ENCODE results near the gene SNX21.
"Not testable (repeated sequence)": the region's sequence is repeated elsewhere in the genome, so short reads cannot be mapped to it uniquely, and the experiment has no call there.

SNX21 gene

DNA sequence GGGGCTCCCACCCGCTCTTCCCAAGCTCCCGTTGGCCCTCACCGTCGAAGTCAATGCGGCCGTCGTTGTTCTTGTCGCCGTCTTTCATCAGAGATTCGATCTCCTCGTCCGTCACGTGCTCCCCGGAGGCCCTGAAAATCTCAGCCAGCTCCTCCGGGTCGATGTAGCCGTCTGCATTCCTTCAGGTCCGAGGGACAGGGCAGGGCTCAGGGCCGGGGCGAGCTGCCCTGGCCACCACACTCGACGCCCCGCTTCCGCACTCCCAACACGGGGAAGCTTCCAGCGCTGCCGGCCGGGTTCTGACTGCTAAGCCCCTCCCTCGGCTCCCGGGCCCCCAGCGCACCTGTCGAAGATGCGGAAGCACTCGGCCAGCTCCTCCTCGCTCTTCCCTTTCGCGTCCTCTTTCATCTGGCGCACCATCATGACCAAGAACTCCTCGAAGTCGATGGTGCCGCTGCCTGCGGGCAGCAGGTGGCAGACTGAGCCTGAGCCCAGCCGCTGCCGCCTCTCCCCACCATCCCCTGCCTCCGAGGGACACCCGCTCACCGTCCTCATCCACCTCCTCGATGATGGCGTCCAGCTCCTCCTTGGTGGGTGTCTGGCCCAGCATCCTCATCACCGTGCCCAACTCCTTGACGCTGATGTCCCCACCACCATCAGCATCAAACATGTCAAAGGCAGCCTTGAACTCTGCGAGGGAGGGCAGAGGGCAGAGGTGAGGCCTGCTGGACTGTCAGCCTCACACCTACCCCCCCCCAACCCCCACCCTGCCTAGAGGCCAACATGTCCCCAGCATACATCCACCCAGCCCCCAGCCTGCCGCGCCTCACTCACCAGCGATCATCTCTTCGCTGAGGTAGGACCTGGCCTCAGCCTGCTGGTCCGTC is 9.4 kb upstream of the SNX21 start:
- no peak for FAIRE-seq

- no peak for FAIRE-seq
Observed at GRCh38 chr20:45826381-45827019, 7.1 kb upstream of the SNX21 start.

- FAIRE-seq, result no peak
Observed at GRCh38 chr20:45827030-45827652, 6.5 kb upstream of the SNX21 start, which contains the start of gene TNNC2. TSS of gene TNNC2 (minus strand) at chr20:45827312. CDS start at chr20:45827248, 64 bp downstream.

DNA sequence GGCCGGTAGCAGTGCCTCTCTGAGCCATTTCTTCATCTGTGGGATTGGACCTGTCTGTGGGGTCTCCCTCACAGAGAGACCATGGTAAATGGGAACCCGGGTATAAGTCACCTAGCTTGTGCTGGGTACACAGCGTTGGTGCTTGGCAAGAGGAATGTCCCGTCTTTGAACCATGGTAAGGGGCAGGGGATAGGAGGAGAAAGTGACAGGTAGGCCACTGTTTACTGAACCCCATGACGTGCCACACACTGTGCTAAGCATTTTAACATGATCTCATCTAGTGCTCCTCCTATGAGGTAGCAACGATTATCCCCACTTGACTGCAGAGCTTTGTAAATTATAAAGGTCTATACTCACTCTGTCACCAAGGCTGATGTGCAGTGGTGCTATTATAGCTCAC is 5.9 kb upstream of the SNX21 start:
- no peak for FAIRE-seq

DNA sequence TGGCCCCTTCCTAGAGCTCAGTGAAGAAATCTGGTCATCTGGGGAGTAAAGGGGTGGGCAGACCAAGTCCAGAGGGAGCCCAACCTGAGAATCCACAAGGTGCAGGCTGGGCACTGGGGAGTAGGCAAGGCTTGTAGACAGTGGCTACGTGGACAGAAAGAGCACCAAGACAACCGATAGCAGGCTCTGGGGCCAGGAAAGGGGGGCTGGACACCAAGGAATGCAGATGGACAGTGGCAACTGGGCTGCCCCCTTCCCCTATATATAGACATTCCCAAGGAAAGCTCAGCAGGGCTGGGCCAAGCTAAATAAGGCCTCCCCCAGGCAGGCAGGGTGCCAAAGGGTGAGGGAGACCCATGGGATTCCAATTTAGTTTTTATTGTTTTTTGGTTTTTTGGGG is 5.0 kb upstream of the SNX21 start:
- FAIRE-seq, result no peak

DNA sequence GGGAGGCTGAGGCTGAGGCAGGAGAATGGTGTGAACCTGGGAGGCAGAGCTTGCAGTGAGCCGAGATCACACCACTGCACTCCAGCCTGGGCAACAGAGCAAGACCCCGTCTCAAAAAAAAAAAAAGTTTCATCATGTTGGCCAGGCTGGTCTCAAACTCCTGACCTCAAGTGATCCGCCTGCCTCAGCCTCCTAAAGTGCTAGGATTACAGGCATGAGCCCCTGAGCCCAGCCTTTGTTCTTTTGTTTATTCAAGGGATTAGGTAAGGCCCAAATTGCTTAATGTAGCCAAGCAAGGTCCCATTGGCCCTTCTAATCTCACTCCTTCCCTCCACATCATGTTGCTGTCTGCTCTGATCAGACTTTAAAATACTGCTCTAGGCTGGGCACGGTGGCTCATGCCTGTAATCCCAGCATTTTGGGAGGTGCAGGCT is 3.9 kb upstream of the SNX21 start:
- not testable (repeated sequence) for FAIRE-seq

- FAIRE-seq, result no peak
Observed at GRCh38 chr20:45832619-45833018, 980 bp upstream of the SNX21 start.

- FAIRE-seq, result no peak
Observed at GRCh38 chr20:45833883-45834796, 541 bp downstream of the SNX21 start.

DNA sequence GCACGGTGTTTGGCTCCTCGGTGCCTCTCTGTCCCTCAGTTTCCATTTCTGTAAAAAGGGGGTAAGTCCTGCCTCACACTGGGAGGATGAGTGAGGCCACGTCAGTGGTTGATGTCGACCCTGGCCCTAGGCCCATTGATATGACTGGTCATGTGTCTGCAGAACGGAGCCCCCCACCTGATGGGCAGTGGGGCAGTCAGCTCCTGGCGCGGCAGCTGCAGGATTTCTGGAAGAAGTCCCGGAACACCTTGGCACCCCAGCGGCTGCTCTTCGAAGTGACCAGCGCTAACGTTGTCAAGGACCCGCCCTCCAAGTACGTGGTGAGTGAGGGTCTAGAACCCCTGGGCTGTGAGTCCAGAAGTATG is 1.2 kb downstream of the SNX21 start:
- FAIRE-seq, result no peak

GRCh38 chr20:45835329-45835765 is 1.7 kb downstream of the SNX21 start:
- FAIRE-seq, result no peak

DNA sequence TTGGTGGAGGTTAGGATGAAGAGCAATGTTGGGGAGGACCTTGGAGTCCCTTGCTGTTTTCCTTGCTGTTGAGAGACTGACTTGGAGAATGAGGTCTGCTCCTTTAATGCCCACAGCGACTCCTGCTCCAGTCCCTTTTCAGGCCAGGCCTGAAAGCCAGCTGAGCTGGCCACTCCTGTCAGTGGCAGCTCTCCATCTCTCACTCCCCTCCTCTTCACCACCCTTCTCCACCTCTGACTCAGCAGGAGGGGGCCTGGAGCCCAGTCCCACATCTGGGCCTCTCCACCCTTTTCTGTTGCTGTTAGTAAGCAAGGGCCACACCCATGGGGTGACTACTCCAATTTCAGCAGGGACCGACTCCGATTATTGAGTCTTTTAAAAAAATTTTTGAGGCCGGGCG is 2.2 kb downstream of the SNX21 start:
- no peak for FAIRE-seq

DNA sequence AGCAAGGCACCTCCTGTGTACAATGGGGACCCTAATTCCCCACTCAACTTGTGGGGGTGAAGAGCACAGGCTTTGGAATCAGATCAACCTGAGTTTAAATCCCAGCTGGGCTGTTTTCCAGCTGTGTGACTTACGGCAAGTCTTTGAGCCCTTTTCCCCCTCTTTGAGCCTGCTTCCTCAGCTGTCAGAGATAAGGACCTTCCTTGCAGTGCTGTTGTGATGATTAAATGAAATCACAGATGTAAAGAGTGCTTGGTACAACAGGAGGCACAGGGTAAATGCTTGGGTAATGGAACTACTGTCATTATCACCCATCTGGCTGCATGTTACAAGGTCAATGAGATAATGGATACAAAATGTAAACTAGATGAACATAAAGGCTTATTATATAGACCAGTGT is 3.2 kb downstream of the SNX21 start:
- no peak for FAIRE-seq

GRCh38 chr20:45840700-45841198 is 7.2 kb downstream of the SNX21 start:
- FAIRE-seq, result no peak

DNA sequence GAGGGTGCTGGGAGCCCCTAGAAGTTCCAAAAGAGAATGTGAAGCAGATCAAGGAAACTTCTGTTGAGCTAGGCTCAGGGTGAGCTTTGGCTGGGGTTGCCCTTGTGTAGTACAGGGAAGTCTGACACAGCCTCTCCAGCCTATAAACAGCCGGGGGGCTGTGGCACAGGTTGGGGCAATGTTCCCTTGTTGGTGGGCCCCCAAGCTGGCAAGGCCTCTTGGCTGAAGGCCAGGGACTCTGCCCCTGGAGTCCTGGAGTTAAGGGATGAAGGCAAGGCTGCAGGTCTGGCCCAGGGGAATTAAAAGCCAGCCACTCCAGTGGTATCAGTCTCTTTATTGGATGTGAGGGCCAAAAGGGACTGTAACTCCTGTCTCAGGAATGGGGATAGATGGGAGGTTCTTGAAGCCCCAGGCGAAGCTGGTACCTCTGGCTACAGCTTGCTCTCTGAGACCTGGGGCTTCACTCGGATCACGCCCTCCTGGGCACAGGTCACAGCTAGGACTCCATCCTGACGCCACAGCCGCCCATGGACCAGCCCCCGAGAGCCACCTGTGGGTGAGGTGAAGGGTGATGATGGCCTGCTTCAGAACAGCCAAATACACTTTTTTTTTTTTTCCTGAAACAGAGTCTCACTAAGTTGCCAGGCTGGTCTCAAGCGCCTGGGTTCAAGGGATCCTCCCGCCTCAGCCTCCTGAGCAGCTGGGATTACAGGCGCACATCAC is 8.0 kb downstream of the SNX21 start:
- no peak for FAIRE-seq

DNA sequence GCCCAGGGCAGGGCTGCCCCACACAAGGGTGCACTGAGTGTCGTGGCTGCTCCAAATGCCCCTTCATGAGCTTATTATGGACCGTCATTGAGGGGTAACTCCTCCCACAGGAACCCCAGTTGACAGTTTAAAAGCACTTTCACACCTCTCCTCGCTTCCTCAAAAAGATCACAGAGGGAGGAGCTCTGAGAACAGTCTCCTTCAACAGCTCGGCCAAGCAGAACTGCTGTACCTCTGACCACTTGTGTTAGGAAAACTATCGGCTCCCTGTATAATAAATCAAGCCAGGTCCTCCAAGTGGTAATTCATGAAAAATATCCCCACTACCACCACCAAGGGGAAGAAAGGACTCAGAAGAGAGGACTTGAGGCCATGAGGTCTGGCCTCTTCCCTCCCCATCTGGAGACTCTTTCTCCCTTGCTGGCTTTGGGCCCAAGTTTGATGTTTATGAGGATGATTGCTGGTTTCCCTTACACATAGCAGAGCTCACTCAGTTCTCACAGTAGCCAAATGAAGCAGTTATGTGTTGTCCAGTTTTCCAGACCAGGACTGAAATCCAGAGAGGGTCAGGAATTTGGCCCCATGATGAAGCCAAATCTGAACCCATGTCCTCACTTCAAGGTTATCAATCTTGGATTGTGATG is 8.7 kb downstream of the SNX21 start:
- FAIRE-seq, result no peak

- FAIRE-seq, result no peak
Observed at GRCh38 chr20:45843506-45843905, 9.9 kb downstream of the SNX21 start.

GRCh38 chr20:45845452-45845851 is 11.9 kb downstream of the SNX21 start:
- no peak for FAIRE-seq

DNA sequence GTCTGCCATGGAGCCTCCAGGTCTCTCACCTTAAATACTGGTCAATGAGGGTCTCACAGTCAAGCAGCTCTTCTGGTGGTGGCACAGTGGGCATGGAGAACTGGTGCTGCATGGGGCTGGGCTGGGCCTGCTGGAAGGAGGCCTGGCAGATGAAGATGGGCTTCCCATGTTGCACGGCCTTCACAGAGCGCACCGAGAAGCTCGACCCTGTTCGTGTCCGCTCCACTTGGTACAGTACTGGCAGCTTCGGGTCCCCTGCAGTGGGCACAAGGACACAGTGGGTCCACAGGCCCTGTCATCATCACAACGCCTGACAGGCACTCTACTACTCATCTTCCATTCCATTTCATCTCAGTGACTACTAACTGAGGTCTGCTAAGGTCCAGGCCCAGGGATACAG is 14.8 kb downstream of the SNX21 start:
- FAIRE-seq, result no peak

- FAIRE-seq, result no peak
Observed at GRCh38 chr20:45848969-45849582, 15.5 kb downstream of the SNX21 start.

GRCh38 chr20:45850238-45850637 is 16.6 kb downstream of the SNX21 start:
- FAIRE-seq, result no peak

- no peak for FAIRE-seq
Observed at GRCh38 chr20:45850926-45851325, 17.3 kb downstream of the SNX21 start.
